Measurements from ENCODE around the gene SGMS2.

Gene SGMS2

GRCh38 chr4:107850438-107850837 lies 25.7 kb downstream of the SGMS2 start:
- in situ Hi-C loops (cut with MboI; ENCODE audit: low pct_unique_long_range_greater_than_20kb, low sequenced_read_pairs, unreplicated experiment): no loop called here
- no peak for TF ChIP-seq CTCF (IDR thresholded peaks at IDR 0.05; ENCODE audit: extremely low read depth, insufficient read depth, missing control alignments)
- DNase-seq (ENCODE audit: low spot score): no peak

- in situ Hi-C loops (cut with MboI; ENCODE audit: low pct_unique_long_range_greater_than_20kb, low sequenced_read_pairs, unreplicated experiment): no loop called here
- TF ChIP-seq CTCF (IDR thresholded peaks at IDR 0.05; ENCODE audit: extremely low read depth, insufficient read depth, missing control alignments): no peak
Observed at GRCh38 chr4:107853444-107854355, 29.0 kb downstream of the SGMS2 start.

GRCh38 chr4:107854356-107855022 lies 29.8 kb downstream of the SGMS2 start:
- DNase-seq (ENCODE audit: low spot score): no peak
- in situ Hi-C loops (cut with MboI; ENCODE audit: low pct_unique_long_range_greater_than_20kb, low sequenced_read_pairs, unreplicated experiment): no loop called here
- TF ChIP-seq CTCF (IDR thresholded peaks at IDR 0.05; ENCODE audit: extremely low read depth, insufficient read depth, missing control alignments): no peak

More at GRCh38 chr4:107853444-107854355, 29.0 kb downstream of the SGMS2 start:
- no peak for DNase-seq (ENCODE audit: low spot score)

GRCh38 chr4:107855723-107856122 lies 31.0 kb downstream of the SGMS2 start:
- no peak for TF ChIP-seq CTCF (IDR thresholded peaks at IDR 0.05; ENCODE audit: extremely low read depth, insufficient read depth, missing control alignments)
- no peak for DNase-seq (ENCODE audit: low spot score)
- in situ Hi-C loops (cut with MboI; ENCODE audit: low pct_unique_long_range_greater_than_20kb, low sequenced_read_pairs, unreplicated experiment): no loop called here

- in situ Hi-C loops (cut with MboI; ENCODE audit: low pct_unique_long_range_greater_than_20kb, low sequenced_read_pairs, unreplicated experiment): no loop called here
- no peak for TF ChIP-seq CTCF (IDR thresholded peaks at IDR 0.05; ENCODE audit: extremely low read depth, insufficient read depth, missing control alignments)
- DNase-seq (ENCODE audit: low spot score): no peak
Observed at GRCh38 chr4:107856901-107857300, 32.2 kb downstream of the SGMS2 start.

GRCh38 chr4:107857741-107858140 lies 33.0 kb downstream of the SGMS2 start:
- in situ Hi-C loops (cut with MboI; ENCODE audit: low pct_unique_long_range_greater_than_20kb, low sequenced_read_pairs, unreplicated experiment): no loop called here
- DNase-seq (ENCODE audit: low spot score): no peak
- no peak for TF ChIP-seq CTCF (IDR thresholded peaks at IDR 0.05; ENCODE audit: extremely low read depth, insufficient read depth, missing control alignments)
